ENCODE data around the gene TGM2.

The TGM2 gene

DNA sequence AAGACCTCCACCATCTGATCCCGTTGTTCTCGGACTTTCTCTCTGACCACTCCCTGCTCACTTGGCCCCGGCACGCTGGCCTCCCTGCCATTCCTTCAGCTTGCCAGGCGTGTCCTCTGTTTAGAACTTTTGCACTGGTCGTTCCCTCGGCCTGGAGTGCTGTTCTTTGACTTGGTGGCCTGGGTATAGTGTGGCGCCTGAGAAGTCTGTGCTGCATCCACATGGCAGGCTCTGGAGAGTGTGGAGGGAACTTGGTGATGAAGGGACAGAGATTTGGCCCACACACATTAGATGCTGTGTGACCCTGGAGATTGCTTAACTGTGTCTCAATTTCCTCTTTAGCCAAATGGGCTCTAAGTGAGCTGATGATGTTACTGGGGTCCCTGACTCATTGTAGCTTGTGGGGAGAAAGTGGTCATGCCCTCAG, 13.0 kb upstream of the TGM2 start:
- no peak for FAIRE-seq
- no peak for DNase-seq (ENCODE audit: insufficient read length, low spot score)

DNA sequence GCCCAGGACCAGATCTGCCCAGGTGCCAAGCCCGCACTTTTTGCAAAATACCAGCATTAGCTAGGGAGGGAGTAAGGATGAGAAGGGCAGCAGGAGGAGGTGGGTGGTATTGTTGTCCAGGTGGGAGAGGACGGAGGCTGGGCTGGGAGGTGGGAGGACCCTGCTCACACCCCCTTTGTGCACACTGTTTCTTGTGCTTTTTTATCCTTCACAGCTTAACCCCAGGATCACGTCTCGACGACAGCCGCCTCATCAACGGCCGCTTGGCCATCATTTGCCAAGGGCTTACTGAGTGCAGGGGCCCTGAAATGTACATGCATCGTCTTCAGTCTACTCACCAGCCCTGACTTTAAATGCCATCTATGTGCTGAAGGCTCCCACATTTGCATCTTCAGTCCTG, 12.1 kb upstream of the TGM2 start:
- DNase-seq (ENCODE audit: insufficient read length, low spot score) (no peak), FAIRE-seq (no peak)

DNA sequence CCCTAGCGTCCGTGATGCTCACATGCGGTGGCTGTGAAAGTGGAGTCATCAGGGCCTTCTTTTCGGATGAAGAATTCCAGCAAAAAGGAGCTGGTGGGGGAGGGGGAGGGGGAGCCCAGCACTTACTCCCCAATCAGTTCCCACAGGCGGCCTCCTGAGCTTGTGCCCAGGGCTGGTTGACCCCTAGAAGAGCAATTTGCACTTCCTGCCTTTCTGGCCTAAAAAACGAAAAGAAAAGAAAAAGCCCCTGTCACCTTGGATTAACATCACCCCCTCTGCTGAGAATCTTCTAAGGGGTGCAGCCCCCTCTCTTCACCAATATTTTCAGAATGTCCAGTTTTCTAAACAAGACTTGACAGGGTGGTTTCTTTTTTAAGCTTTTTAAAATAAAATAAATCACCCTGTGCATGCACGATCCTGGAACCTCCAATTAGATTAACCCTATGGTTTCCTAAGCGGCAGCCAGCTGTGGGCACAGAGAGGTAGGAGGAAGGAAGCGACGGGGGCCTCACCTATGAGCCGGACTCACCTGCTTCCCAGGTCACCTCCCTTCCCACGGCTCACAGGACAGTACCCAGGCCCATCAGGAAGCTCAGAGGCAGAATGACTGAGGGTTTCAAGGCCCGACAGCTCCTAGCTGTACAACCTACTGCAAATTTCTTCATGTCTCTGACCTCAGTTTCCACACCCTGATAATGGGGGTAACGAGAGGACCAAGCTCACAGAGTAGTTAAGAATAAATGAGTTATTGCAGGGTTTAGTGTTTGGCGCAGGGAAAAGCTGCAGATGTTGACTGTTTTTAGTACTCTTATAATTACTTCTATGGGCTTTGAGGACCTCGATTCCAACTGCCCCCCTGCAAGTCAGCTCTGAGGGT, 10.5 kb upstream of the TGM2 start:
- DNase-seq (ENCODE audit: insufficient read length, low spot score) = no peak
- no peak for FAIRE-seq

DNA sequence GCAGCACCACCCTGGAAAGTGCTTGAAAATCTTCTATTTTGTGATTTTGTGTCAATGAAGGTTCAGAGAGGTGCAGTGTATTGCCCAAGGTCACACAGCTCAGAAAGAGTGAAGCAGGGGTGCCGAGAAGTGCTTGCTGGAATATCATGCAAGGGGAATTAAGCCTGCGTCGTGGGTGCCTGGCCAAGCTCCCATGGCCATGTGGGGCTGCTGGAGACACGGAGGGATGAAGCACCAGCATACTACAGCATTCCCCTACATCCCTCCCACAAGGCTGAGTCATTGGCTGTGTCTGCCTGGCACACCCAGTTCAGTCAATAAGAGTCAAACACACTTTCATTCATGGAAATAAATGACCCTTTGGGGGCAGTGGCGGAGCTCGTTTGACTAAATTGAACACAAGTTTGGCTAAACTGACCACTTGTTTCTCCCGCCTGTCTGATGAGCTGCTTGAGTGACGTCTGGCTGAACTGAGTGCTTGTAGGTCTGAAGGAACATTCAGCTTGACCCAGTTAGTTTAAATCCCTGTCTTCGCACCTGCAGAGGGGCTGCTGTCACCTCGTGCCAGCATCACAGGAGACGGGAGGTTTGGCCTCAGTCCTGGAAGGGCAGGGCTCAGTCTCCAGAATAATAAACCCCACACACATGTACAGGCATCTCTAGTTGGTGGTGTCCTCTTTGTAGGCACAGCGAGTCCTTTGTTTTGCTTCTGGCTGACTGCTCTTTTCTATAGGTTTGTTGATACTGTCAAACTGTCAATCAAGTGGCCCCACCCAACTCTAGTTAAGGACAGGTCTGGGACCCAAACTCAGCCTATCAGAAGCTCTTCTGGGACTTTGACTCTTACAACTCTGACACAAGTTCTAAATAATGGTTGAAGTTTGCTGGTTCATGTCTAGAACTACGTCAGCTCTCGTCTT, 8.4 kb upstream of the TGM2 start:
- DNase-seq (ENCODE audit: insufficient read length, low spot score) = no peak

DNA sequence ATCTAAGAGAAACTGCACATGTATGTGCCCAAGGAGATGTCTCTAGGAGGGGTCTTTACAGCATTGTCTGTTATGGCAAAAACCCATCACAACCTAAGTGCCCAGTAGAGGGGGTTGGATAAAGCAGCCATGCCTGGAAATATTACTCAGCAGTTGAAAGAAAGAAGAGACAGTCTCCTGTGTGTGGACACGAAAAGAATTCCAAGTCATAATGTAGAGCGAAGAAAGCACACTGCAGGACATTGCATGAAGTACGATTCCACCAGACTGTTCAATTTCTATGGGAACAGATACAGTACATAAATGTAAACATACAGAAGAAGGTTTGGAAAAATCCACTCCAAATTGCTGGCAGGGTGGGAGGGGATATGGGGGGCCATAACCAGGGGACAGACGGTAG, 7.3 kb upstream of the TGM2 start:
- no peak for DNase-seq (ENCODE audit: insufficient read length, low spot score)
- no peak for FAIRE-seq

More for the DNA sequence above, 8.4 kb upstream of the TGM2 start:
- no peak for FAIRE-seq

DNA sequence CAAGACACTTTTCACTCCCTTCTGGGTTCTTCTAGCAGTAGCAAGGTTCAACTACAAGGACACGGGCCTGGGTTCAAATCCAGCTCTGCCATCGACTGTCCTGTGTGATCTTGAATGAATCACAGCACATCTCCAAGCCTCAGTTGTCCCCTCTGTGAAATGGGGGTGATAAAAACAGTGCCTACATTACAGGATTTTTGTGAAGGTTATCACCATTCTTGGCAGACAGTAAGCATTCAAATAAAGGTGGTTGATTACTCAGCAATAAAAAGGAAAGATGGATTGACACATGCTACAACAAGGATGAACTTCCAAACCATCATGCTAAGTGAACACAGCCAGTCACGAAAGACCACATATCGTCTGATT, 6.6 kb upstream of the TGM2 start:
- FAIRE-seq (no peak), DNase-seq (ENCODE audit: insufficient read length, low spot score) (no peak)

DNA sequence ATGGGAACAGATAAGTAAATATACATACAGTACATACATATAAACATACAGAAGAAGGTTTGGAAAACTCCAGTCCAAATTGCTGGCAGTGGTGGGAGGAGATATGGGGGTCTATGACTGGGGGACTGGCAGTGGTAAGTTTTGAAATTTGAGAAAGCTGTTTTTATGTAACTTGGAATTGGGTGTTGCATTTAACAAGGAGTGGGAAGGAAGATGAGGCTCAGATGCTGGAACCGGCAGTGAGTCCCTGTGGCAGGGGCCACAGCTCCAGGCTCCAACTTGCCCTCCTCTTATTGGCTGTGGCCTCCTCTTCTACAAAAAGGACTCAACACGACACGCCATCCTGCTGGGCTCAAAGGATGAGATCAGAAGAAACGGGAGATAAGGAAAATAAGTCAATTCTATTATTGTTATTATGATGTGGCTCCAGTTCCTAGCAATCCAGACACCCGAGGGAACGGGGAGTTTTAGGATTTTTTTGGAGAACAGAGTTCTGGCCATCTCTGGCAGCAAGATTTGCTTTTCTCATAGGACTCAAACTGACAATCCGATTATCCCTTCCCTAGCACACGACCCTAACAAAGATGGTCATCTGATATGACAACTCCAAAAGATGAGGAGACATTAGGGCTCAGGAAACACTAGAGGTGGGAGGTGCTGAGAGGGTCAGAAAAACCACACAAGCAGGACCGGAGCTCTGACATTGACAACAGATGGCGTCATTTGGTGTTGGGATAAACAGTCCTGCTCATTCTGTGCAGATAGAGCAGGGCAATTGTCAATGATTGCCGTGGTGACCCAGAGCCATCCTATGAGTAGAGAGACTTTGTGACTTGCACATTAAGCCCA, 6.0 kb upstream of the TGM2 start:
- no peak for DNase-seq (ENCODE audit: insufficient read length, low spot score)
- FAIRE-seq = no peak

DNA sequence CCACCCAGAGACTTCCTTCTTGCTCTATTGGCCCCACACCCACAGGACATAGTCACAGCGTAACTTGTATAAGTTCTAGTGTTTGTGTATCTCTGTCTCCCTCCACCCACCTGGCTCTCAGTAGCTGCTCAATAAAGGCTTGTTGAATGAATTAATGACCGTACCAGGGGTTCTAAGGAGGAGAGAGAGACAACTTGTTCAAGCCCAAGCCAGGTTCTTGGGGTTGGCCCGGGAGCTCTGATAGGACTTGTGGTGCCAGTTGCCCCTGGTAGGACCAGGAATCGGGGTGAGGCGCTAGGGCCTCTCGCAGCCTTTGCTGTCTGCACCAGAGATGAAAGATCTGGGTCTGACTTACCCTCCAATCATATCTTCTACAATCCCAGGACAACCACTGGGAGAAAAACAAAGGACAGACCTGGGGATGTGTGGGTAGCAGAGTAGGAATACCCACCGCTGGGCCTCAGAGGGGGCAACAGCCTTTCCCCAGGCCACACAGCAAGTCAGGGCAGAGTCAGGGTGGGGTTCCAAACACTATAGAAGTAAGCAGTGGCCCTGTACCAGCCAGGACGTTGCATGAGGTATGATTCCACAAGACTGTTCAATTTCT, 5.3 kb upstream of the TGM2 start:
- no peak for DNase-seq (ENCODE audit: insufficient read length, low spot score)
- FAIRE-seq = no peak

DNA sequence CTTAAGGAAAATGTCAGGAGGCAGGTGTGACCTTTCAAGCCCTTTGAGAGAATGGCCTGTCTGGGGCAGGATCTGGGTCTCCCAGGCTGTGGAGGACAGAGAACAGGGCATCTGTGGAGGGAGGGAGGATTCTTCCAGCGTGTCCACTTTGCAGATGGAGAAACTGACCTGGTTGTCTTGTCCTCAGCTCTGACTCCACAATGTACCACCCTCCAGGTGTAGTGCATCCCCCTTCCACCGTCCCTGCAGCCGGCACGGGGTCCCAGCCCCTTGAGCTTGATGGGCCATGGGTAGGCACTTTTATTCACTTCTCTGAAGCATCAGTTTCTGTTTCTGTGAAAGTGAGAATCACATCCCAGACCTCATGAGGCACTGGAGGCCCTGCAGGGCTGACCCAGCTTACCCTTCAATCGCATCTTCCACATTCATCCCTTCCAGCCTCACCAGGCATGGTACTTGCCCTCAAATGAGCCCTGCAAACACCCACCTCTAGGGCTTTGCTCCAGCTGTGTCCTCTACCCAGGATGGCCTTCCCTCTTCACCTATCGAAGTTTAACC, 4.6 kb upstream of the TGM2 start:
- DNase-seq (ENCODE audit: insufficient read length, low spot score) (no peak), FAIRE-seq (no peak)

DNA sequence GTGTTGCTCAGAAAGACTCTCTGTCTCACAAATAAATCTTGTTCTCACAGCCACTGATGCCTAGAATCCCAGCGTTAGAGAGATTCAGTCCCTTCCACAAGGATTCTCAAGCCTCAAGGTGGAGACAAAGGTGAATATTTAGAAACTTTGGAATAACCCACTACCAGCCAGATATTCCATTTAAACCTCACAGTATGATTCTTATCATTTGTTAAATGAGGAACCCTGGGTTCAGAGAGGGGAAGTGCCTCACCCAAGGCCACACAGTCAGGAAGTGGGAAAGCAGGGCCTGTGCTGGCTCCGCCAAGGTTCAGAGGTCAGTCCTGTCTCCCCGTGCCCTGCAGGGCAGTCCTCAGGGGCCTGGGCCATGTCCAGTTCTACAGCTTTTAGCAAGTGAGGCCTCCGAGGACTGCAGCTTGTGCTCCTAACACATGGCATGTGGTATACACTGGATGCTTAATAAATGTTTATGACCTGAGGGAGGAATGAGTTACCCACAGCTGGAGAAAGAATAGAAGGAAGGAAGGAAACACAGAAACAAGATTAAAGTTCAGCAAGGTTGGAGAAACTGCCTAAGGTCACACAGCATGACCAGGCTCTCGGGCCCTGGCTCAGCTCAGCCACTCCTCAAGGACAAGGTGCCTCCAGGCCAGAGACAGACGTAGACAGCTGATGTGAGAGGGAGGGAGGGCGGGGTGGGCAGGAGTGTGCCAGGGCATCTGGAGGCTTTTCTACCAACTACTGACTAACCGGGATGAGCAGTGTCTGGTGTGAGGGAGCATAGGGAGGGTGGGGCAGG, 3.9 kb upstream of the TGM2 start:
- no peak for DNase-seq (ENCODE audit: insufficient read length, low spot score)
- FAIRE-seq = no peak

DNA sequence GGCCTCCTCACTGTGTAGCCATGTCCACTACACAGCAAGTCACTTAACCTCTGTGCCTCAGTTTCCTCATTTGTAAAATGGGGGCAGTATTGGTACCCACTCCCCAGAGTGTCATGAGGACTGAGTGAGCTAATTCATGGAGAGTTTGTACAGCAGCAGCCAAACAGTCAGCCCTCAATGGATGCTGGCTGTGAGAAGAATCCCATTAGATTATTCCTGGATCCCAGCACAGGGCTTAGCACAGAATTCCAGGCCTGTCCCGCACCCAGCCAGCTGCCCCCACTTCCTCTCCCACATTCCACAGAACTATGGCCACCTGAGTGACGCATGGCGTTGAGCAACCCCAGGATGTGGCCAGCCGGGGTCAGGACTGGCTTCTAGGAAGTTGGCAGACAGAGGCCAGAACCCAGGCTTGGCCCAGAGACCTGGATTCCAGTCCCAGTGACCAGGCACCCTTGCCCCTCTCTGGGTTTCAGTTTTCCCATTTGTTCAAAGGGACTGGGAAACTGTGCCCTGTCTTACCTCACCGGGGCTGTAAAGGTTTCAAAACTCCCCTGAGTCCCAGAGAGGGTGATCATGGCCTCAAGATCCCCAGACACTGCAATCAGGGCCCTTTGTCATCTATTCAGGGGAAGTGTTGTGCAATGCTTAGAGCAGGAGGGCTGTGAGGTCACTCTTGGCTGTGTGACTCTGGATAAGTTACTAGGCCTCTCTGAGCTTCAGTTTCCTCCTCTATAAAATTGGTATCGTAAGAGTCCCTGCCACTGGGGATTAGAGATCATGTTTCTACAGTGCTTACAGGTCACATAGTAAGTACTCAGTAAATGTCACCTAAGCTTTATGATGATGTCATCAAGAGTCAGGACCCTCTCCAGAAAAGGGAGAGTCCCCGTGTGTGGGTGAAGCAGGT, 3.0 kb upstream of the TGM2 start:
- no peak for DNase-seq (ENCODE audit: insufficient read length, low spot score)
- FAIRE-seq = no peak

DNA sequence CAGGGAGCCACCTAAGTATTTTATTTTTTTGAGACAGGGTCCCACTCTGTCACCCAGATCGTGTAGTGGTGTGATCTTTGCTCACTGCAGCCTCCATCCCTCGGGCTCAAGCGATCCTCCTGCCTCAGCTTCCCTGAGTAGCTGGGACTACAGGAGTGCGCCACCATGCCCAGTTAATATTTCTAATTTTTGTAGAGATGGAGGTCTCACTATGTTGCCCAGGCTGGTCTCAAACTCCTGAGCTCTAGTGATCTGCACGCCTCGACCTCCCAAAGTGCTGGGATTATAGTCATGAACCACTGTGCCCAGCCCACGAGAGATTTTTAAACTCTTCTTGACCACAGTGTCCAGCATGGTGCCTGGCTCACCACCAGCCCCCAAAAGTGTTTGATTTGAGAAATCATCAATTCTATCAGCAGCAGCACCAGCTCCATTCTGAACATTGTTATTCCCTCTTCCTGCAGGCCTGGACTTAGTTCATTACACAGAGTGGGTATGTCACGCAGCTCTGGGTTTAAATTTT, 2.3 kb upstream of the TGM2 start:
- no peak for FAIRE-seq

DNA sequence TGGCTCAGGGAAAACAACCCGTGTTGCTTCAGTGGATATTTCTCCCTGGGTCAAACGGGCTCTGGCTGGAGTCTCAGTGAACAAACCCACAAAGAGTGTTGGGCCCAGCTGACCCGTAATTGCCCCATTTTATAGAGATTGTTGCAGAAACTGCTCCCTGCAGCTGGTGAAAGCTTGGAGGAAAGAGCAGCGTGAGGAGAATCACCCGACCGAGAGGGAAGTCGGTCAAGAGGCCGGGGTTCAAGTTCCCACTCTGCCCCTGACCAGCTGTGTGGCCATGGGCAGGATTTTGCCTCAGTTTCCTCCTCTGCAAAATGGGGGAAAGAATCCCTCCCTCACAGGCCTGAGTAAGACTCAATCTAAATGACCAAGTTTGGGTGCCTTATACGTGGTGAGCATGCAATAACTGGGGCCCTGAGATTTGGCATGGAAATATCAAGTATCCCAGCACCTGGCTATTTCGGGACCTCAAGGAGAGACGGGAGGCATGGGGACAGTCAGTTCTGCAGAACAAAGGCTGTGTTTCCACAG, 1.7 kb upstream of the TGM2 start:
- DNase-seq (ENCODE audit: insufficient read length, low spot score) = no peak
- no peak for FAIRE-seq

More for the DNA sequence above, 2.3 kb upstream of the TGM2 start:
- DNase-seq (ENCODE audit: insufficient read length, low spot score) = no peak

DNA sequence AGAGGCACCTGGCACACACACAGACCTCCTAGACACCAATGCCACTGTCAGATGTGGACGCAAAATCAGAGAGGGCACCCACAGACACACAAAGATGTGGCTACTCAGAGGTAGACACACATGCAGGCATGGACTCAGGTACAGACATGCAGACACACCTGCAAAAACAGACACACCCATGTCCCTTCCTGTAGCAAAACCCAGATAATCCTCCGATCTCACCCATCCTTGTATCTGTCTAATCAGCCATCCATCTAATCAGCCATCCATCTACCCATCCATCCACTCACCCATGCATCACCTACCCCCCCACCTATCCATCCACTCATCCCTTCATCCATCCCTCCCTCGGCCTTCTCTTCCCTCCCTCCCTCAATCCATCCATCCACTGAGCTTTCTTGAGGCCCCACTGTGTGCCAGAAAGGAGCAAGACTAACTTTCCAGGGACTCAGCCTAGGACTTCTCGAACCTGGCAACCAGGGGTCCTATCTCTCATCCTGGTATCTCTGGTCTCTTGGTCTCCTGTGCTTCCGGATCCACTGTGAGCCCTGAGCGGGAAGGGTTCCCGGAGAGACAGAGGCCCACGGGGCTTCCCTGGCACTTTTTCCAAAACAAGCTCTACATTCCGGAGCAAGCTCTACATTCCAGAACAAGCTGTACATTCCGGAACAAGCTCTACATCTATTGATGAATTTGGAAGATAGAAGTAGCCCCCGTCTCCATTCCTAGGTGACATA, 1.1 kb upstream of the TGM2 start:
- no peak for DNase-seq (ENCODE audit: insufficient read length, low spot score)
- no peak for FAIRE-seq

DNA sequence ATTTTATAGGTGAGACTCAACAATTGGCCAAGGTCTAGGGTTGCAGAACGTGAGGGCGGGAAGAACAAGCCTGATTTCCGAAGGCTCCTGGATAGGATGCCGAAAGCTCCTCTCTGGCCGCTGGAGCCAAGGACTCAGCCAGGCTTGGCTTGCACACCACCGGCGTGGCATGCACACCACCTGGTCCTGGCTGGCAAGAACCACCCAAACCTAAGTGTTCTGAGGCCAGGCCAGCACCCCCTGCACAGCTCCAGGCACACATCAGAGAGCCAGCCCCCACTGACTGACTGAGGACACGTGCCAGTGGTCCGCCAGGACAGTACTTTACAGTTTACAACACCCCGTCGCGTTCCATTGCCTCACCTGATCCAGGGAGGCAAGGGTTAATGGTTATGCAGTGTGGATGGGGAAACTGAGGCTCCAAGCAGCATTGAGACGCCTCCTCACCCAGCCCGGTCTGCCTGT, 414 bp downstream of the TGM2 start:
- FAIRE-seq (no peak), DNase-seq (ENCODE audit: insufficient read length, low spot score) (no peak)

DNA sequence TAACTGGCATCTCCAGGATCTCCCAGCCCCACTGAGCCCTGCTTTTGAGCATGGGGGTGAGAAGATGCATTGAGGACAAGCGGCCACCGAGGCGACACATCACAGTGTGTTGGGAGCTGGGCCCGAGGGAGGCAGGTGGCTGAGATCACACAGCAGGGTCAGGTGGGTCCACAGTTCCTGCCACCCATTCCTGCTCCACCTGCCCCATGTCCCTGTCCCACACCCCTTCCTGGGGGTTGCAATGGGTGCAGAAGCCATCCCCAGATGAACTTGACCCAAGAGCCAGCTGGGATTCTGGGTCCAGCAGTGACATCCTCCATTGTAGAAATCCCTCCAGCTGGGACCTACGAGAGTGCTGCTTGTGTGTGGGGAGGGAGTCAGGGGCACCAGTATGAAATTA, 1.0 kb downstream of the TGM2 start:
- DNase-seq (ENCODE audit: insufficient read length, low spot score) (no peak), FAIRE-seq (no peak)
